Right lobe of liver (tissue), 4 donors: ENCODE measurements around the gene GRXCR1.

Source experiments
- POLR2A ChIP-seq: fragments of 450-650 bp; IDR thresholded peaks from one replicate; pipeline ENCODE4 v1.6.1; 2017; ENCODE audit warnings: antibody characterized with exemption, mild to moderate bottlenecking
- TF ChIP-seq, protein P1 (sequence below), 4 donors: fragments of 200-600 bp in 3 of 4; fragments of 450-650 bp in 1 of 4; IDR thresholded peaks; one replicate each; pipeline versions ENCODE4 v1.5.1 to v1.8.0; 2016 to 2022; ENCODE audit warnings: antibody characterized with exemption in 4 of 4, mild to moderate bottlenecking in 2 of 4
- donor health status: DM: no; HTN: no; CAD: no.
- donor health status: DM: no; HTN: no; CAD: no.
- donor health status: DM: no; HTN: yes; CAD: no.

DNA sequence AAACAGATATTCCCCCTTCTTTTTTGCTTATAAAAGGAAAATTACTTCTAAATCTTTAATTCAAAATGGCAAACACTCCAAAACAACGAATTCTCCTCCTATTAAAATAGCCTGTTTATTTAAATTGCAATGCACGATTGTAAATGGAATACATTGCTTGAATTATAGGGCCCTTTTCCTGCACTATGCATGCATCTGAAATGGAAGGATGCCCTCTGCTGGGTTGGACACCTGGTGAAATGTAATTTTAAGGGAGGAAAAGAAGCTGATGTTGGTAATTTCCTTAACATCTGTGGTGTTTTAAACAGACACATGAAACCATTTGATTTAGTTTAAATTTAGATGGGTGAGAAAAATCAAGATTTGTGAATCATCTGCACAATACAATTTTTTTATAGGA lies 72.8 kb downstream of the GRXCR1 start:
- TF ChIP-seq, protein P1, sequence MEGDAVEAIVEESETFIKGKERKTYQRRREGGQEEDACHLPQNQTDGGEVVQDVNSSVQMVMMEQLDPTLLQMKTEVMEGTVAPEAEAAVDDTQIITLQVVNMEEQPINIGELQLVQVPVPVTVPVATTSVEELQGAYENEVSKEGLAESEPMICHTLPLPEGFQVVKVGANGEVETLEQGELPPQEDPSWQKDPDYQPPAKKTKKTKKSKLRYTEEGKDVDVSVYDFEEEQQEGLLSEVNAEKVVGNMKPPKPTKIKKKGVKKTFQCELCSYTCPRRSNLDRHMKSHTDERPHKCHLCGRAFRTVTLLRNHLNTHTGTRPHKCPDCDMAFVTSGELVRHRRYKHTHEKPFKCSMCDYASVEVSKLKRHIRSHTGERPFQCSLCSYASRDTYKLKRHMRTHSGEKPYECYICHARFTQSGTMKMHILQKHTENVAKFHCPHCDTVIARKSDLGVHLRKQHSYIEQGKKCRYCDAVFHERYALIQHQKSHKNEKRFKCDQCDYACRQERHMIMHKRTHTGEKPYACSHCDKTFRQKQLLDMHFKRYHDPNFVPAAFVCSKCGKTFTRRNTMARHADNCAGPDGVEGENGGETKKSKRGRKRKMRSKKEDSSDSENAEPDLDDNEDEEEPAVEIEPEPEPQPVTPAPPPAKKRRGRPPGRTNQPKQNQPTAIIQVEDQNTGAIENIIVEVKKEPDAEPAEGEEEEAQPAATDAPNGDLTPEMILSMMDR (IDR thresholded peaks at IDR 0.05): no peak
- TF ChIP-seq POLR2A: no peak
